Suprapubic skin (tissue), 4 donors: ENCODE results near the gene LCE5A.

Experiments
- CTCF ChIP-seq, 2 donors: fragments of 200-600 bp in 1 of 2; fragments of 450-650 bp in 1 of 2; sonication (generic) in 1 of 2; IDR thresholded peaks; one replicate each; pipeline ENCODE4 v1.5.1; 2016 to 2019; ENCODE audit warnings: antibody characterized with exemption in 2 of 2, mild to moderate bottlenecking in 1 of 2, moderate library complexity in 1 of 2
- EP300 ChIP-seq: sonication (generic); formaldehyde crosslinking; IDR thresholded peaks from one replicate; pipeline ENCODE4 v1.6.1; 2017; ENCODE audit warnings: antibody characterized with exemption
- POLR2AphosphoS5 ChIP-seq, 3 donors: sonication (generic); formaldehyde crosslinking; IDR thresholded peaks; one replicate each; pipeline ENCODE4 v1.6.1; 2017; ENCODE audit warnings: antibody characterized with exemption in 3 of 3

- no peak for TF ChIP-seq EP300
- TF ChIP-seq CTCF (IDR thresholded peaks at IDR 0.05) = no peak
- no peak for TF ChIP-seq POLR2AphosphoS5 (IDR thresholded peaks at IDR 0.05)
Measured at GRCh38 chr1:152487871-152488270, 22.7 kb upstream of the LCE5A start.
